Neural cell (in vitro differentiated cells): ENCODE data around the gene ADD1. TPM values are rescaled to one million over a fixed set of nuclear protein-coding genes. Genes with fewer than 3 reads are reported as not detected.

Experiments
- H2AFZ ChIP-seq: fragments of 200-600, 300-800 bp; sonication (generic), shearing (Covaris generic); 2 replicates; pipeline ENCODE4 v1.6.0; 2014; ENCODE audit warnings: low read depth, mild to moderate bottlenecking, antibody characterized with exemption, low read length, moderate library complexity
- H3F3A ChIP-seq: fragments of 200-600 bp; shearing (Covaris generic); 2 replicates; pipeline ENCODE4 v1.6.1; 2016; ENCODE audit warnings: mild to moderate bottlenecking, moderate library complexity, mixed read lengths, antibody characterized with exemption, low read length; ENCODE audit not compliant: insufficient read depth, poor library complexity, severe bottlenecking
- H3K27ac ChIP-seq: fragments of 200-600, 300-800 bp; sonication (generic), shearing (Covaris generic); 2 replicates; pipeline ENCODE4 v1.5.1; 2014; ENCODE audit warnings: mild to moderate bottlenecking, low read length, moderate library complexity
- H3K27me3 ChIP-seq: fragments of 300-800, 200-600 bp; sonication (generic), shearing (Covaris generic); 2 replicates; pipeline ENCODE4 v1.6.0; 2014; ENCODE audit warnings: mild to moderate bottlenecking, low read depth, low read length, moderate library complexity; ENCODE audit not compliant: insufficient read depth
- H3K36me3 ChIP-seq: fragments of 300-800, 200-600 bp; sonication (generic), shearing (Covaris generic); 2 replicates; pipeline ENCODE4 v1.5.1; 2014; ENCODE audit warnings: mild to moderate bottlenecking, antibody characterized with exemption, low read length, moderate library complexity; ENCODE audit not compliant: insufficient read depth
- H3K4me2 ChIP-seq: fragments of 300-800, 200-600 bp; sonication (generic), shearing (Covaris generic); 2 replicates; pipeline ENCODE4 v1.6.0; 2014; ENCODE audit warnings: mild to moderate bottlenecking, low read length
- H3K4me3 ChIP-seq: fragments of 300-800, 200-600 bp; sonication (generic), shearing (Covaris generic); 2 replicates; pipeline ENCODE4 v1.5.1; 2014; ENCODE audit warnings: mild to moderate bottlenecking, low read length, moderate library complexity
- H3K79me2 ChIP-seq: fragments of 200-600 bp; shearing (Covaris generic); replicated peaks from 2 replicates; pipeline ENCODE4 v1.6.0; 2014; ENCODE audit warnings: mild to moderate bottlenecking, low read length, moderate library complexity; ENCODE audit not compliant: insufficient read depth
- H3K9ac ChIP-seq: fragments of 300-800, 200-600 bp; sonication (generic), shearing (Covaris generic); 2 replicates; pipeline ENCODE4 v1.6.1; 2016; ENCODE audit warnings: mild to moderate bottlenecking, low read length, mixed read lengths
- H3K9me2 ChIP-seq: fragments of 200-600 bp; shearing (Covaris generic); 2 replicates; pipeline ENCODE4 v1.6.1; 2016; ENCODE audit warnings: mild to moderate bottlenecking, low read length, mixed read lengths; ENCODE audit not compliant: insufficient read depth
- H3K9me3 ChIP-seq: fragments of 200-600, 300-800 bp; sonication (generic), shearing (Covaris generic); 2 replicates; pipeline ENCODE4 v1.6.1; 2016; ENCODE audit warnings: mild to moderate bottlenecking, mixed run types, low read length, moderate library complexity, mixed read lengths
- H4K20me1 ChIP-seq: fragments of 200-600 bp; shearing (Covaris generic); 2 replicates; pipeline ENCODE4 v1.6.1; 2016; ENCODE audit warnings: mild to moderate bottlenecking, mixed run types; ENCODE audit not compliant: insufficient read depth
- EP300 ChIP-seq: fragments of 450-650 bp; conservative IDR thresholded peaks from 2 replicates; pipeline ENCODE4 v1.6.1; 2014; ENCODE audit warnings: antibody characterized with exemption, mild to moderate bottlenecking, moderate library complexity; ENCODE audit not compliant: poor library complexity, severe bottlenecking
- EZH2 ChIP-seq: fragments of 200-600, 300-800 bp; shearing (Covaris generic), sonication (generic); IDR thresholded peaks from 2 replicates; pipeline ENCODE4 v1.6.1; 2014; ENCODE audit warnings: antibody characterized with exemption, low read length, borderline replicate concordance, mild to moderate bottlenecking; ENCODE audit not compliant: insufficient read depth, poor library complexity, severe bottlenecking
- MXI1 ChIP-seq: fragments of 450-650 bp; conservative IDR thresholded peaks from 2 replicates; pipeline ENCODE4 v1.6.1; 2014; ENCODE audit warnings: antibody characterized with exemption, mild to moderate bottlenecking; ENCODE audit not compliant: poor library complexity, severe bottlenecking
- POLR2AphosphoS5 ChIP-seq: IDR thresholded peaks from 2 replicates; pipeline ENCODE4 v1.6.1; 2012
- RAD21 ChIP-seq: fragments of 450-650 bp; conservative IDR thresholded peaks from 2 replicates; pipeline ENCODE4 v1.6.1; 2014; ENCODE audit warnings: antibody characterized with exemption, mild to moderate bottlenecking, moderate library complexity
- REST ChIP-seq: IDR thresholded peaks from 2 replicates; pipeline ENCODE4 v1.6.1; 2012; ENCODE audit warnings: borderline replicate concordance
- SMC3 ChIP-seq: fragments of 450-650 bp; conservative IDR thresholded peaks from 2 replicates; pipeline ENCODE4 v1.6.1; 2014; ENCODE audit warnings: antibody characterized with exemption, mild to moderate bottlenecking, moderate library complexity; ENCODE audit not compliant: poor library complexity
- TAF1 ChIP-seq: IDR thresholded peaks from 2 replicates; pipeline ENCODE4 v1.6.1; 2012; ENCODE audit warnings: low read depth
- polyA plus RNA-seq: library from polyadenylated mRNA; depleted of rRNA; stranded (reverse); fragments of >200 nt; gene quantifications from 2 replicates; pipeline ENCODE4 v1.2.3, GENCODE V29; 2014
- TF ChIP-seq, protein P1 (sequence below): fragments of 450-650 bp; IDR thresholded peaks from 2 replicates; pipeline ENCODE4 v1.5.1; 2014; ENCODE audit warnings: antibody characterized with exemption, mild to moderate bottlenecking, moderate library complexity; ENCODE audit not compliant: poor library complexity, severe bottlenecking

ADD1 gene
- polyA plus RNA-seq, 1 donor from 2014 or later, result 190 TPM

GRCh38 chr4:2943364-2944090 lies 99.9 kb downstream of the ADD1 start:
- Histone ChIP-seq H3K27ac (no peak overlapping the region), H3K36me3 (no peaks in the 10 kb centered on the region), H2AFZ (no peak overlapping the region), H3K4me2 (no peak overlapping the region), H4K20me1 (no peaks in the 10 kb centered on the region), H3K27me3 (no peaks in the 10 kb centered on the region), H3F3A (no peaks in the 10 kb centered on the region), H3K9me2 (no peaks in the 10 kb centered on the region), H3K9me3 (no peaks in the 10 kb centered on the region), H3K79me2 (no peaks in the 10 kb centered on the region), H3K4me3 (no peak overlapping the region), H3K9ac (no peak overlapping the region)
- TF ChIP-seq EZH2, result no peak
- TF ChIP-seq TAF1, result no peak
- TF ChIP-seq EP300, result no peak
- TF ChIP-seq SMC3, result no peak
- TF ChIP-seq REST, result no peak
- no peak for TF ChIP-seq RAD21

GRCh38 chr4:2944091-2944482 lies 100.4 kb downstream of the ADD1 start:
- Histone ChIP-seq H3K36me3 (no peaks in the 10 kb centered on the region), H3K9me3 (no peaks in the 10 kb centered on the region), H3K4me2 (no peak overlapping the region), H4K20me1 (no peaks in the 10 kb centered on the region), H3K9me2 (no peaks in the 10 kb centered on the region), H3K27me3 (no peaks in the 10 kb centered on the region), H3F3A (no peaks in the 10 kb centered on the region), H3K79me2 (no peaks in the 10 kb centered on the region), H2AFZ (no peak overlapping the region), H3K4me3 (no peak overlapping the region), H3K9ac (no peak overlapping the region), H3K27ac (no peak overlapping the region)
- no peak for TF ChIP-seq TAF1
- no peak for TF ChIP-seq MXI1
- no peak for TF ChIP-seq EZH2
- no peak for TF ChIP-seq EP300
- TF ChIP-seq POLR2AphosphoS5, result no peak
- TF ChIP-seq SMC3, result no peak
- TF ChIP-seq RAD21, result no peak
- TF ChIP-seq, protein P1, sequence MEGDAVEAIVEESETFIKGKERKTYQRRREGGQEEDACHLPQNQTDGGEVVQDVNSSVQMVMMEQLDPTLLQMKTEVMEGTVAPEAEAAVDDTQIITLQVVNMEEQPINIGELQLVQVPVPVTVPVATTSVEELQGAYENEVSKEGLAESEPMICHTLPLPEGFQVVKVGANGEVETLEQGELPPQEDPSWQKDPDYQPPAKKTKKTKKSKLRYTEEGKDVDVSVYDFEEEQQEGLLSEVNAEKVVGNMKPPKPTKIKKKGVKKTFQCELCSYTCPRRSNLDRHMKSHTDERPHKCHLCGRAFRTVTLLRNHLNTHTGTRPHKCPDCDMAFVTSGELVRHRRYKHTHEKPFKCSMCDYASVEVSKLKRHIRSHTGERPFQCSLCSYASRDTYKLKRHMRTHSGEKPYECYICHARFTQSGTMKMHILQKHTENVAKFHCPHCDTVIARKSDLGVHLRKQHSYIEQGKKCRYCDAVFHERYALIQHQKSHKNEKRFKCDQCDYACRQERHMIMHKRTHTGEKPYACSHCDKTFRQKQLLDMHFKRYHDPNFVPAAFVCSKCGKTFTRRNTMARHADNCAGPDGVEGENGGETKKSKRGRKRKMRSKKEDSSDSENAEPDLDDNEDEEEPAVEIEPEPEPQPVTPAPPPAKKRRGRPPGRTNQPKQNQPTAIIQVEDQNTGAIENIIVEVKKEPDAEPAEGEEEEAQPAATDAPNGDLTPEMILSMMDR, result no peak
- TF ChIP-seq REST, result no peak
